Stimulated activated CD4-positive, alpha-beta T cell treated with anti-CD3 and anti-CD28 coated beads, Interleukin-15, amount 100 ng/mL, for 1 hour (primary cell): ENCODE measurements around the gene AGPAT4.

ENCODE experiments used
- DNase-seq, 2 donors: peaks; one replicate each; pipeline ENCODE4 v3.0.0-alpha.2; 2020; ENCODE audit warnings: low read depth in 1 of 2, low spot score in 1 of 2

AGPAT4 gene

DNA sequence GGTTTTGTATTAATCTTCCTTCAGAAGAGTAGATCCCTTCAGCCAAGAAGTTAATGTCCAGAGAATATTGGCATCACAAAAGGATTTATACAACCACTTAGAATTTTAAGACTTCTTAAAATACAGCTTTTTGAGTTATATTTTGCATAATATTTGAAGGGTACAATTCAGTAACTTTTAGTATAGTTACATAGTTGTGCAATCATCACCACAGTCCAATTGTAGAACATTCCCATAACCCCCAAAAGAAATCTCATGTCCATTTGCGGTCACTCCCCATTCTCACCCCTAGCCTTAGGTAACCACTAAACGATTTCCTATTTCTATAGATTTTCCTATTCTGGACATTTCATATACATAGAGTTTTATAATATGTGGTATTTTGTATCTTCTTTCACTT lies 155.9 kb downstream of the AGPAT4 start:
- no peak for DNase-seq

DNA sequence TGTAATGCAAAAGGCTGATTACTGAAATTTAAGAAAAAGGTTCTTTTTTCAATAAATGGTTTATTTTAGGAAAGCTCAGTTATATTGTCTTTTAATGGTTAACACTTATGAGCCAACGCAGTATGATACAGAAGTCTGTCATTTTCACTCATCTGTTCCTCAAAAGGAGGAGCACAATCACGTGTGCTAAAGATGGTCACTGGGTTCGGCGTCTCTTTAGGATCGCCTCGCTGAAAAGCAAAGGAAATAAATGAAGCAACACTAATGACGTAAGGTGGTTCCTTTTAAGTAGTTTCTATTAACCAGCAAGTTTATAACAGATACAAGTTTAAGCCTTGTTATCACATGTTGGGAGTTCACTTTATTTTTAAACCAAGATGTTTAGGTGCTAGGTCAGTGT lies 156.6 kb downstream of the AGPAT4 start:
- DNase-seq = no peak

DNA sequence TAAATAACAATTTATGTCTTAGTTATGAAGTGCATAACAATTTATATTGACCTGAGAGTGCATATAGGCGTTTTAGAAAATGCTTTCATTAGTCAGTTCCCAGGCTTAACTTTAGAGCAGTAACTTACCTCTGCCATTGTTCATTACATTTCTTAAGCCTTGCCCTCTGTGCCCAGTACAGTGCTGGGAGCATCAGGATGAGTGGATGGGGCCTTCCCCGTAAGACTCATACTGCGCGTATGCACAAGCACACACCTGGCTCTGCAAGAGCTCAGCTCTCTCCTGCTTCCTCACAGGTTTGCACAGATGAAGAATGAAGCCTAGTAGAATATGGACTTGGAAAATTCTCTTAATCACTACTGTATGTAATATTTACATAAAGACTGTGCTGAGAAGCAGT lies 157.3 kb downstream of the AGPAT4 start:
- no peak for DNase-seq

DNA sequence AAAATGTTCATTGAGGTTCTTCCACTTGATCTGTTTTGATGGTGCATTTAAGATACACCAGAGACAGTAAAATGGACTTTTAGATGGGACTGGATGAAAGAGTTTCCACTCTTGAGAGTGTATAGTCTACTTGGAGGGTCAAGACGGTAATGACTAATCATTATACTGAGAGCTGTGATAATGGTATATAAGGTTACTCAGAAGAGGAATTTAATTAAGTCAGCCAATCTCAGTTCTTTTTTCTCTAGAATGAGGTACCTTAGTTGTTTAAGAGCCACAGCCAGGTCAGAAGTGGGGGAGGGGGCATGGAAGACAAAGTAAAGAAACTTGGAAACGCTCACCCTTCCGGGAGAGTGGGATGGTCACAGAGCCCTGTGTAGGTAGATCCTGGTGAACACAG lies 158.4 kb downstream of the AGPAT4 start:
- DNase-seq = no peak

DNA sequence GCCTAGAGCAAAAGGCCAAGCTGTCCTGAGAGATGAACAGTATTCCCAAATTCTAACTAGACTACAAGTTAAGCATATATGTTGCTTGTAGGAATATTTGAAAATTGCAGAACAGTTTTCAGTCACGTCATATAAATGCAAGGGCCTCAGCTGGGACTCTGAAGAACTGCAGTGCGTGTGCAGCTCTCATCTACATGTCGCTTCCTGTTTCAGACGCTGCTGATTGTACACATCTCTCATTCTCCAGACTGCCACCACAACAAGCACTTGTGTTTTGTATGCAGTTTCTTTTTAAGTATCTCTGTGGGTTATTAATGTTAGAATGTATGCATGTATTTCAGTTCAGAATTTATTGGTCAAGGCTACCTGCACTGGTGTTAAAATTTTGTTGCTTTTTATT lies 162.6 kb downstream of the AGPAT4 start:
- DNase-seq = no peak

DNA sequence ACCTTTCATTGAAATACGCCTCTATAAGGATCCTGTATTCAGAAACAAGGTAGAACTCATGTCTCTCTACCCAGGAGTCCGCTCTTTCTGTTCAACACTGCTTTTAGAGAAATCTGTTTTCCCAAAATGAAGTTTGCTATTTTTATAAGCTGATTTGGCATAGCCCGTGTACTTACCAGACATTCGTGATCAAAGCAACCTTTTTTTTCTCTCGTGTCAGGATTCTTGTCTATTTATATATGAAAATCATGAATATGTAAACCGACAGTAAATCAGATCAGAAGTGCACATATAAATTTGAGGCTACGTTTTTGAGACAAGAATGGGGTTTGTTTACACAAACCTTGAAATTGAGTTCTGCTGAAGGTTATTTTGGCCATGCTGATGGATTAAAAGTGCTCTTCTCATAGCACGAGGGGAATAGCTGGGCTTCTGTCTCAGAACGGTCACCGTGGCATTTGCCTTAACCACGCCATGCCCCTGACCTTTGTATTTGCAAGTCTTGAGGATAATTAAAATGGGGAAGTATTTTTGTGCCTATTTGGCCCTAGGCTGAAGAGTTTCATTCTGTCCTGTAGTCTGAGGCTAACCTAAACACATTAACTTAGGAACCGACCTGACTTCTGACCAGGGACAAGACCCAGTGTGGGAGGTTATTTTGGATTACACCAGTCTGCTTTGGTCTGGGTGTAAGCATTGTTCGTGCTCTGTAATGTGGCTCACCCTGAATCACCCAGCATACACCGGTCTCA lies 163.7 kb downstream of the AGPAT4 start:
- no peak for DNase-seq

DNA sequence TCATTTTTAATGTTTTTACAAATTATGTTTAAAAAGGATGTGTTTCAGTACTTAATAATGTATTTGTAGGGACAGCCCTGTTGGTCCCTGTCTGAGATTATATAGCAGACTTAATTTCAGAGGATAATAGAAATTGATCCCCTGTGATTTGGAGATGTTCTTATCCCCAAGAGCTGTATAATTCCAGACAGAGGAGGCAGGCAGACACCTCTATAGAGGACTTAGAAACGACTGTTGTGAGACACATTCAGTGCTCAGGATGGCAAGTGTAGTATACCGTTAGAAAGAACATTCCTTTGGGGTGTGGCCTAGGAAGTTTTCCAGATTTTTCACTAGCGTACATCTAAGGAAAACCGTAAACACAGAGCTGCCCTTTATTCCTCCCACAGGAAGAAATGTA lies 164.5 kb downstream of the AGPAT4 start:
- no peak for DNase-seq

DNA sequence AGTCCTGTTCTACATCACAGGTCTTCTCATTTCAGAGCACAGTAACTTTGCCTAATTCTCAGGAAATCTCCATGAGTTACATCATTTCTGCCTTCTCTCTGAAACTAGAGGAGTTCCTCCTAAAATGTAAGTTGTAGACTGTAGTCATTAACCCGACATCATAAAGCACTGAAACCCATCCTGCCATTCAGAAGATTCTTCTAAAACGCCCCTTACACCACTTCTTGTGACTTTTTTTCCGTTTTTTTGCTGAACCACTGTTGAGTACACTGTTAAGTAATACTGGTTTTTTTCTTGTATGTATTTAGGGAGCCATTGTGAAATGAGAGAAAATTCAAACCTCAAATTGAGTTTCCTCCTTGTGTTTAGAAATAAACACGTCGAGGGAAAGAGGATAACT lies 164.9 kb downstream of the AGPAT4 start:
- DNase-seq = no peak

DNA sequence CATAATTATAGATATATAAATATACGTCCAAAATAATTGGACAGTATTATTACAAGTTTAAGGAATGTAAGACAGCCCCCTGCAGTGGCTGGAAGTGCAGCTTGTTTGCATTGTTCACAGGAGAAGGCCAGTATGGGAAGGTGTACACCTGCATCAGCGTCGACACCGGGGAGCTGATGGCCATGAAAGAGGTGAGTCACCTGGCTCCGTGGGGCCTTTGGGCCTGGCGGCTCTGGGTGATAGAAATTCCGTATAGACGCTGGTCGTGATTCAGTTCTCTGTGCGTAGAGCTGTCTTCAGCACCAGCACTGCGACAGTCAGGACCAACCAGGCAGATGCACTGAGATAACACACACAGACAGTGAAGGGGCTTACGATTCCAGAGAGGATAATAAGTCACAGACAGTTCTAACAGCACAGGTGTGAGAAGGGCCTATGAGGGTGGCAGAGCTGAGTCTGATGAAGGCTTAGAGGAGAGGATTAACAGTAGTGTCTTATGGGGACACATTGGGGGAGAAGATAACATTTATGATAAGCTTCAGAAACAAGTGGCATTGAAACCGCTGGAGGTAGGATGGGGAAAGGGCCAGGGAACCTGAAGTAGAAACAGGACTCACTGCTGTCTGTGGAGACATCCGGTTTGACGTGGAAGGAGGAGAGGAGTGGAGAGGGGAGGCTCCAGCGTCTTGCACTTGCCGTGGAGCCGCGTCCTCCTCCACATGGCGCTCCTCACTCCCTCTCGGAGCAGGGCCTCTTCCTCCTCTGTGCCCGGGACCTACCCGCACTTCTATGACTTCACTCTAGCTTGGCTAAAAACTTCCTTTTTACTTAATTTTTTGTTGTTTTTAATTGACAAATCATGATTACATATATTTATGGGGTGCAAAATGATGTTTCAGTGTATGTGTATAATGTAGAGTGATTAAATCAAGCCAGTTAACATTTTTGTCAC lies 165.8 kb downstream of the AGPAT4 start:
- no peak for DNase-seq

DNA sequence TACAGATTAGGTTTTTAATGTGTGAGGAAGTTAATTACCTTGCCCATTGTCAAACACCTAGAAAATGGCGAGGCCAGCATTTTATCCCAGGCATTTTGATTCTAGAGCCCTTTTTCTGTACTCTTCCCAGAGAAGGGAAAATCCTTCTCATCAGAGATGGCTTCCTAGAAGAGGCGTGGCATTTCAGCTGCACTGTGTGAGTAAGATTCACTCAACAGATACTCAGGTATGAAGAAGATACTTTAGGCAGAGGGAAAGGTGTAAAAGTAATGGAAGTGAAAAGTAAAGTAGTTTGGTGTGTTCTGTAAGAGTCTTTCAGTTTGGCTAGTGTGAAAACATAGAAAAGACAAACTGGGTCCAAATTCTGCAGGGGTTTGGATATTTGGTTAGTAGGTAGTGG lies 168.5 kb downstream of the AGPAT4 start:
- no peak for DNase-seq

DNA sequence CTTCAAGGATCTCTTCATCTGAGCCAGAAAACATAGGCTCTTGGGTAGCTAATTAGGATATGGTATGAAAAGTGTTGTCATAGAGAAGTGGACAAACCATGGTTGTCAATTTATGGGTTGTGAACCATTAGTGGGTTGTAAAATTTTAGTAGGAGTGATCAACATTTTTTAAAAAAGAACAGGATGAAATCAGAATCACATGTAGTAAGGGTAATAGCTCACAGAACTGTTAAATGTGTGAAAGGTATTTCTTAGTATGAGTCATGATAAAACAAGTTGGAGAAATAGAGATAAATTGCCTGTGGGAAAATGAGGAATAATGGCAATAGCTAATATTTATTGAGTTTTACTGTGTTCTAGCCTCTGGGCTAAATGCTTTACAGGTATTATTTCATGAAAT lies 168.9 kb downstream of the AGPAT4 start:
- no peak for DNase-seq

DNA sequence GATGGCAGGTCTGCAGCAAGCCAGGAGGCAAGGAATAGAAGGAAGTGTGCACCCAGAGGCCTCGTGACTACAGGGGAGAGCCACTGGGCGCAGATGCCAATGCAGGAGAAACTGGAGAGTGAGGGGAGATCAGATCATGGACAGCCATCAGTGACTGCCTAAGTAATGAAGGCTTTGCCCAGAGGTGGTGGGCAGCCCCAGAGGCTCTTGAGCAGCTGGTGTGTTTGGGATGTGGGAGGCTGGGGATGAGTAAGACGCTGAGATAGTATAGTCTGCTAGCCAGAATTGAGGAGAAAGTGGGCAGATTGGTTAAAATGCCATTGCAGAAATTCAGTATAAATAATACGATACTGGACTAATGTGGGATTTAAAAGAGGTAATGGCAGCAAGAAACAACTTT lies 170.4 kb downstream of the AGPAT4 start:
- no peak for DNase-seq

DNA sequence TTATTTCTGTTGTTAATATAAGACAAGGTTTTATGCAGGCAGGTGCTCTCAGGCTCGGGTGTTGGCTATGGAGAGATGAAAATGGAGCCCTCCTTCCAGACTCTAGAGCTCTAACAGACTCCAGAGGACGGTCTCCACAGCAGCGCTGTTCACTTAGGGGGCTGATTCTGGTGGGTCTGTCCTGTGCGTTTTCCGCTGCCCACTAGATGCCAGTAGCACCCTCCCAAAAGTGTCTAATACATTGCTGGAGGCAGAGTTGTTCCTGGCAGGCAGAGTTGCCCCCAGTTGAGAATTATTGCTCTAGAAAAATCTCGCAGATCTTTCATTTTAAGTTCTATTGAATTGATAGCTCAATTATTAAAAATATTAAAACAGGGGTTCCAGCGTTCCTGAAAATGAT lies 172.3 kb downstream of the AGPAT4 start:
- DNase-seq = no peak

DNA sequence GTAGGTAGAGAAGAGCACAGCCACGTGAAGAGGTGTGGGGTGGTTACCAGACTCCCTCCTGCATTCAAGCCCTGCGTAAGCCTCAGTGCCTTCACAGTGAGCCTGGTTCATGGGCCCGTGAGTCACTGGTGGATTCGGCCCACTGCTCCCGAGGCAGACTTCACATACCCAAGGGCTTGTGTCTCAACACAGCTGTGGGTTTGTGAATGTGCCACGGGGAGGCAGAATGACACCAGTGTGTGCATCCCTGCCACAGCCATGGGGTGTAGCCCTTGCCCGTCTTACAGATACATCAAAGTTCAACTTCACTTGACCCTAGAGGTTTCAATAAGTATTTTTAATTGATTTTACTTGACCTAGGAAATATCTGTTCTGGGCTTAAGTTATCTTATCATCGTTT lies 173.8 kb downstream of the AGPAT4 start:
- DNase-seq = no peak

DNA sequence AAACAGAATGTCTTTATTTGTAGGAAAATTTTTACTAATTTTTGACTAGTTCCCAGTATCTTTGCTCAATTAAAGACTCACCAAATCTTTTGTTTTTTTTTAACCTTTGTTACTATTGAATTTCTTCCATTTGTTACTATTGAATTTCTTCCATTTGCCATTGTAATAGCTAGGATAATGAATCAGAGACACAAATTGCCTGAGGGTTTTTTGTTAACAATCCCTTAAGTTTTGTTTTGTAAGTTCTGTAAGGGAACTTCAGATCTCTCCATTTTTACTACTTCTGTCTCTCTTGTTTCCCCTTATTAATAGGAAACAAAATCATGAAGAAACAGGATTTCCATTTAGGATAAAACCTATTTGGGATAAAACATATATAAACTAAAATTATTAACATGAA lies 177.9 kb downstream of the AGPAT4 start:
- no peak for DNase-seq

DNA sequence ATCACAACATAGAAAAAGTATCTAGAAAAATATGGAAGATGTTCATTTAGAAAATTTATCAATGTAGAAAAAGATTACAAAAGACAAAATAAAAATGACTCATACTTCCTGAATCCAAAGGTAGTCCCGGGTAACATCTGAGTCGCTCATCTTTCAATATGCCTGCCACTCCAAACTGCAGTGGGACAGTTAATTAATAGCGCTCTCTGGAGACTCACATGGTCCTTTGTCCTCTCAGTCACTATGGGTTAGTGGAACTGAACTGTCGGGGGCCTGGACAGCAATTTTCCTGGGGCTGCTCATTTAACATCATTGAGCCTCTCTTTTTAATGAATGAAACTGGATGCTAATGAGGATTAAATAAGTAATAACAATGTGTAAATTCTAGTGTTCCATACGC lies 178.9 kb downstream of the AGPAT4 start:
- DNase-seq = no peak

DNA sequence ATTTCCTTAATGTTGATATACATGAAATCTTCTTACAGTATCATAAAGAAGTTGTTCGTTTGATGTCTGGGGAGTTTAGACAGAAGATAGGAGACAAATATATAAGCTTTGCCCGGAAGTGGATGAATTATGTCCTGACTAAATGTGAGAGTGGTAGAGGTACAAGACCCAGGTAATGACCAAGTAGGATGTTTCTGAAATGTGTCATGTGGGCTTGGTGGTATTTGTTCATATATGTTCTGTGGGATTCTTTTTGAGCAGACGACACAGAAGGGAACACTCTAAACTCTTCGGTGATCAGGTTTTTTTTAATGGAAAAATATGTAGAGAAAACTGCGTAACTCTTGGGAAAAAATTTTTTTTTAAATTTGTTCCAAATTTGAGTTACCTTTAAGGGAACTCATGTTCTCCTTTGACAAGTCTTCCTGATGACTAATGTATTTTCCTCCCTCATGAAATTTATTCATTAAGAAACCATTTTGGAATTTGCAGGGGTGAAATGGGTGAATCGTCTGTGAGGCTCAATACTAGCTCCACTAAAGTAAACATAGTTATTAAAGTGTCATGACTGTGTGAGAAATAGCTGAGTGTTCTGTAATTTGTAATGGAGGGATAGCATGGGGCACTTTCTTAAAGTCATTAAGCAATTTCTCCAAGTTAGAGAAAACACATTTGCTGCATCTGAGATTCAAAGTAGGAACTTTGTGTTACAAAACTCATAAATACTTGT lies 181.7 kb downstream of the AGPAT4 start:
- no peak for DNase-seq

DNA sequence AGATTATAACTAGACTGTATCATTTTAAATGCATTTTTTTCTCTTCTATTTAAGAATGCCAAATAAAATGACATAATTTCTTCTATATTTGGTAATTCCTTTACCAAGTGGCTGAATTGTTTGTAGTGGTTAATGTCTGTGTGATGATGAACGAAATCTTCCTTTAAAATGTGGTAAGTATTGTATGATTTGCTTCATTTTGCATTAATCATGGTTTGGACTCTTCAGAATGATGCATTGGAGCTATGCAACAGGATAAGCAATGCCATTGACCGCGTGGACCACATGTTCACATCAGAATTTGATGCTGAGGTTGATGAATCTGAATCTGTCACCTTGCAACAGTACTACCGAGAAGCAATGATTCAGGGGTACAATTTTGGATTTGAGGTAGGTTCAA lies 182.7 kb downstream of the AGPAT4 start:
- no peak for DNase-seq

DNA sequence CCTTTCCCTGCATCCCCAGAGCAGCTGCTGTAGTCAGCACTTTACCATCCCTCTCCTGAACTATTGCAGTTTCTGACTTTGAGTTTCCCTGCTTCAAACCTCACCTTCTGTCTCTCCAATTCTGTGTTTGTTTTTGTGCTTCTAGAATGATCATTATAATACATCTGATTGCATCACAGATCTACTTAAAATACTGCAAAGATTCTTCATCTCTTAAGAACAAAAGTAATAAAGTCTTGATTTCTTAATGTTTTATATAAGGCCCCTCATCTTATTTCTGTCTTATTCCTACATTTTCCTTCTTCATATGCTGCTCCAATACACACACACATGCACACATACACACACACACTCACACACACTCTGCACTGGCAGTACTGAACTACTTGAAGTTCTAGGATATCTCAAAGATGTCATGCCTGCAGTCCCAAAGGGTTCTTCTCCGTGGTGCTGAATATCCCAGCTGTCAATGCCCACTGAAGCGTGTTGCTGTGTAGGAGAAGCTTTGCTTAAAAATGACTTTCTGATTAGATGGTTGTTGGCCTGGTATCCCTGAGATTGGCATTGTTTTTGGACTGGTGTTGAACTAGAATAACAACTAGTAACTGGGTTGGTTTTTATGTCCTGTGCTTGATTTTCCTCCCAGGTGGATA lies 185.1 kb downstream of the AGPAT4 start:
- no peak for DNase-seq

DNA sequence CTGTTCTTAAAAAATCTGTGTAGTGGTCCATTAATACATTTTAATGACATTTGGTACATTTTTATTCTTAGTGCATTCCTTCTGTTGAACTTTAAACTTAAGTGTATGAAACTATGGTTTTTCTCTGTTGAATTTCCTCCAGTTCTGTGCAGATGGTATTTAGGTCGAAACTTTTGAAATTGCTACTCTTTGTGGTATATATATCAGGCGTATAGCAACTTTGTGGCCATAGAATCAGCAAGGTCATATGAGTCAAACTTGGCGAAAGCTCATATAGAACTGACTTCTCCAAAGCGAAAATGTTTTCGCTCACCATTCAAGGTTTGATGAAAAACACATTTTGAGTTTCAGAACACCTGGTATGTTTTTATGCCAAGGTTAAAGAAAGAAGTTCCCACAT lies 188.6 kb downstream of the AGPAT4 start:
- DNase-seq = no peak

DNA sequence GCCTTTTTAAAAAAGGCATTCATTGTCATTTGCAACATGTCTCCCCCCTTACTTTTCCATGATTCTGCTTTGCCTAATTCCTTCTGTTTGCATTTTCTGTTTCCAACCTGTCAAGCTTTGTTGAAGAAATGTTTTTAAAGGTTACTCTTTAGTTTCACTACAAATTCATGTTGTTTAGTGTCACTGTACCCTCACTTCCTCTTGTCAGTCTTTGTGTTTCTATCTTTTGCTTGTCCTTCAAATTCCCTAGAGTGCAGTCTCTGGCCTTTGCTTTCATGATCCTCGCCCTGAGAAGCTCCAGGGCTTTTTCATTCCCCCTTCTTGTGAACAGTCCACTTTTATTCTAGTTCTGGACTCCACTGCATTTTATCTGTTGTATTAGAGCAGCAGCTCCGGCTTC lies 191.6 kb downstream of the AGPAT4 start:
- no peak for DNase-seq
